ENCODE data around the gene CDKAL1. TPM values are rescaled to one million over a fixed set of nuclear protein-coding genes. Genes with fewer than 3 reads are reported as not detected.

CDKAL1 gene
- total RNA-seq, 1 donor from 2014 or later: 14.8 TPM

GRCh38 chr6:21159465-21159864 lies 625.2 kb downstream of the CDKAL1 start:
- H3K9me3 Mint-ChIP-seq (ENCODE audit: unreplicated experiment): no peaks in the 10 kb centered on the region

DNA sequence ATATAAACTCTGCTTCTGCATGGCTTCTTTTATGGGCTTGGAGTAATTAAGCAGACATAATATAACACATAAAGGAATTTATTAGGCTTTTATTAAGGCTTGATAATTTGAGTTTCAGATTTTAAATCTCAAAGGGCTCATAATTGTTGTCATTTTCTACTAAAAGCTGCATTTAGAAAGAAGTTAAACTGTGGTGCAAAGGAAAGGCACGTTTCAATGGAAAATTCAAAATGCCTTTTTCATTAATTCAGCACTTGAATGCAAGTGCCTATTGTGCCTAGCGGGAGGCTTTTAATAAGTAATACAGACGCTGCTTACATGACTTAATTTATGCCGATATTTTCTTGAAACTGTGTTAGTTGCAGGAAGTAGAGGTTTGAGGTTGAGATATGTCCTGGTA lies 627.5 kb downstream of the CDKAL1 start:
- H3K36me3 Mint-ChIP-seq (ENCODE audit: unreplicated experiment): no peaks in the 10 kb centered on the region
- no peaks in the 10 kb centered on the region for H3K27me3 Mint-ChIP-seq (ENCODE audit: unreplicated experiment)
- peaks cover 6% of the 10 kb centered on the region for H3K4me1 Mint-ChIP-seq (ENCODE audit: unreplicated experiment)
- no peak overlapping the region for H3K4me3 Mint-ChIP-seq (ENCODE audit: unreplicated experiment)
- H3K9me3 Mint-ChIP-seq (ENCODE audit: unreplicated experiment): no peaks in the 10 kb centered on the region
- no peak for DNase-seq (ENCODE audit: extremely low spot score, unreplicated experiment)
- H3K27ac Mint-ChIP-seq (ENCODE audit: unreplicated experiment): no peak overlapping the region
- TF ChIP-seq CTCF (IDR thresholded peaks at IDR 0.05): no peak

More at GRCh38 chr6:21159465-21159864, 625.2 kb downstream of the CDKAL1 start:
- no peak for TF ChIP-seq CTCF (IDR thresholded peaks at IDR 0.05)
- no peaks in the 10 kb centered on the region for H3K36me3 Mint-ChIP-seq (ENCODE audit: unreplicated experiment)
- no peak for DNase-seq (ENCODE audit: extremely low spot score, unreplicated experiment)
- H3K4me3 Mint-ChIP-seq (ENCODE audit: unreplicated experiment): no peak overlapping the region
- H3K27me3 Mint-ChIP-seq (ENCODE audit: unreplicated experiment): no peaks in the 10 kb centered on the region
- H3K4me1 Mint-ChIP-seq (ENCODE audit: unreplicated experiment): peaks cover 3% of the 10 kb centered on the region
- H3K27ac Mint-ChIP-seq (ENCODE audit: unreplicated experiment): no peak overlapping the region

DNA sequence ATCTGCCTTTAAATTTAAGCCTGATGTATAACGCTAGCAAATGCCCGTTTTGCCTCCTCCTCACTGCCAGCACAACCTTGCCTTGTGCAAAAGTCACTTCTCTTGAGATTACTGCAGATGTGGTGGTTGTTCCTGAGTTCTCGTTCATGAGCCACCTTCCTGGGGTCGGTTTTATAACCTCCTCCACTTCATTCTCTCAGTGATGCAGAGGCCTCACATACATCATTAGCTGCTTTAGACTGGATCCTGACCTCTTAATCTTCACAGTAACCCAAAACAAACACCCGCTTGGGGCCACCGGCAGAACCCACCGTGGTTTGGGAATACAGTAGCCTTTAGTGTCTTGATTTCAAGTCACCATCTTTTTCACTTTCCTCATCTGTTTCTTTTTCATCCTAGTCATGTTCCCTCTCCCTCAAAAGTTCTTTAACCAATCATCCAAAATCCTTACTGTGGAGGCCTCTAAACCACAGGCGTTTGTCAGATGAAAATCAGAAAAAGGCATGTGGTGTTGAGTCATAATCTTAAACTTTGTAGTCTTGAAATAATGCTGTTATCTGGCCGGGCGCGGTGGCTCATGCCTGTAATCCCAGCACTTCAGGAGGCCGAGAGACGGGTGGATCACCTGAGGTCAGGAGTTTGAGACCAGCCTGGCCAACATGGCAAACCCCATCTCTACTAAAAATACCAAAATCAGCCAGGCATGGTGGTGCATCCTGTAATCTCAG lies 629.0 kb downstream of the CDKAL1 start:
- Mint-ChIP-seq H3K27me3 (ENCODE audit: unreplicated experiment) (no peaks in the 10 kb centered on the region), H3K27ac (ENCODE audit: unreplicated experiment) (peak overlapping the region; percentile 16), H3K4me1 (ENCODE audit: unreplicated experiment) (peaks cover 3% of the 10 kb centered on the region), H3K9me3 (ENCODE audit: unreplicated experiment) (no peaks in the 10 kb centered on the region), H3K4me3 (ENCODE audit: unreplicated experiment) (no peak overlapping the region), H3K36me3 (ENCODE audit: unreplicated experiment) (no peaks in the 10 kb centered on the region)
- DNase-seq (ENCODE audit: extremely low spot score, unreplicated experiment): no peak
- no peak for TF ChIP-seq CTCF (IDR thresholded peaks at IDR 0.05)

GRCh38 chr6:21163838-21164180 lies 629.6 kb downstream of the CDKAL1 start:
- H3K27me3 Mint-ChIP-seq (ENCODE audit: unreplicated experiment): no peaks in the 10 kb centered on the region
- H3K4me3 Mint-ChIP-seq (ENCODE audit: unreplicated experiment): no peak overlapping the region
- TF ChIP-seq CTCF (IDR thresholded peaks at IDR 0.05): no peak
- no peak for DNase-seq (ENCODE audit: extremely low spot score, unreplicated experiment)
- H3K4me1 Mint-ChIP-seq (ENCODE audit: unreplicated experiment): peaks cover 3% of the 10 kb centered on the region
- H3K36me3 Mint-ChIP-seq (ENCODE audit: unreplicated experiment): no peaks in the 10 kb centered on the region
- H3K27ac Mint-ChIP-seq (ENCODE audit: unreplicated experiment): no peak overlapping the region
- H3K9me3 Mint-ChIP-seq (ENCODE audit: unreplicated experiment): no peaks in the 10 kb centered on the region

- Mint-ChIP-seq H3K27ac (ENCODE audit: unreplicated experiment) (peak overlapping the region; percentile 3), H3K27me3 (ENCODE audit: unreplicated experiment) (no peaks in the 10 kb centered on the region), H3K9me3 (ENCODE audit: unreplicated experiment) (no peaks in the 10 kb centered on the region), H3K4me3 (ENCODE audit: unreplicated experiment) (no peak overlapping the region), H3K36me3 (ENCODE audit: unreplicated experiment) (no peaks in the 10 kb centered on the region), H3K4me1 (ENCODE audit: unreplicated experiment) (peaks cover 3% of the 10 kb centered on the region)
- no peak for DNase-seq (ENCODE audit: extremely low spot score, unreplicated experiment)
- TF ChIP-seq CTCF (IDR thresholded peaks at IDR 0.05): no peak
Measured at GRCh38 chr6:21164768-21165326, 630.6 kb downstream of the CDKAL1 start.

Data from osteocyte (in vitro differentiated cells).